NOMO-1 (cell line): ENCODE results near the gene DZANK1.
"Not testable (repeated sequence)": the region's sequence is repeated elsewhere in the genome, so short reads cannot be mapped to it uniquely, and the experiment has no call there.

Source experiments
- DNase-seq, 2 experiments: peaks; one replicate each; lab custom pipeline; 2025; ENCODE audit not compliant: unreplicated experiment in 2 of 2; lab: John Stamatoyannopoulos, UW

DZANK1 gene

GRCh38 chr20:18466894-18467730, at the start of gene DZANK1, which contains the start of gene POLR3F:
Gene DZANK1 (minus strand): TSS chr20:18467030. CDS start chr20:18465358, 1,672 bp downstream.
Gene POLR3F (plus strand): TSS chr20:18467390. CDS start chr20:18467507, 117 bp downstream.
- DNase-seq, result peak; percentile 91 to 93

GRCh38 chr20:18515973-18516372, 49.1 kb upstream of the DZANK1 start:
- no peak for DNase-seq

- no peak for DNase-seq
Measured at GRCh38 chr20:18514127-18514526, 47.3 kb upstream of the DZANK1 start.

- DNase-seq, result peak; percentile 11 to 82
Measured at GRCh38 chr20:18513208-18513607, 46.4 kb upstream of the DZANK1 start.

- peak; percentile 64 to 88 for DNase-seq
Measured at GRCh38 chr20:18511571-18511970, 44.7 kb upstream of the DZANK1 start.

GRCh38 chr20:18507218-18508191, 40.7 kb upstream of the DZANK1 start, which contains the start of gene SEC23B:
Gene SEC23B (plus strand): TSS chr20:18507940. CDS start chr20:18510836, 2,896 bp downstream.
- peak; percentile 94 to 95 for DNase-seq

GRCh38 chr20:18506744-18507143, 39.9 kb upstream of the DZANK1 start:
- DNase-seq, result no peak

- no peak for DNase-seq
Measured at GRCh38 chr20:18504479-18505060, 37.7 kb upstream of the DZANK1 start.

GRCh38 chr20:18501672-18502071, 34.8 kb upstream of the DZANK1 start:
- not testable (repeated sequence) for DNase-seq

GRCh38 chr20:18497603-18498002, 30.8 kb upstream of the DZANK1 start:
- DNase-seq, result no peak

DNA sequence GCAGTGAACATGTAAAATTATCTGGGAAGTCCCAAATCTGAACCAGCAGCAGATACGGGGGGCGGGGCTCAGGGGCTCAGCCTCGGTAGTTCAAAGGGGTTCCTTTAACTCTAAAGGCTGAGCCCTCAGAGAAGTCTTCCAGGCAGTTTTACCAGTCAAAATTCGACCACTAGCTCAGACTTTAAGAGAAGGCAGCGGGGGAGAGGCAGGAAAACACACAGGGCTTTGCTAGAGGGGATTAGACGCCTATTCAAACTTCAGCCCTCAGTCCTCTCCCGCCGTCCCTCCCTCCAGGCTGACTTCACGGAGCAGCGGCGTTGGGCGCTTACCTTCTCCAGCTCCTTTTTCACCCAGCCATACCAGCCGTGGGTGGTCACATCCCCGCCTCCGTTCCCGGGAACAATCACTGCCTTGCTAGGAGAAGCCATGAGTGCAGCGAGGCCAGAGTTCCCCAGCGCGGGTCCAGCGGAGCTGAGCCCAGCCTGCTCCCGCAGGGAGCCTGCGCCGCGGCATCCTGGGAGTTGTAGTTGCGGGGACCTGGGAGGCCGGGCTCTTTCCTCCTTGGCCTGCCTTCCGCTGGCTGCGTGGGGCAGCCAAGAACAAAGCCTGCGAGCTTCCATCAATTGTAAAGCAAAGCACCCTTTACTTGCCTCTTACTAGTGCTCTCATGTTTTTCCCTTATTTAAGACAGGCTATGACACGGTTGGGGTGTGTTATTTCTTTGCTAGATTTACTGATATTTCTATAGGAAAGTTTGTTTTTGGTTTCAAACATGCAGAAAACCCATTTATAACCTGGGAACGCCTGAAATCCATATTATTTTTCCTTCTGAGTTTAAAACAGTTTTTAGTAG, 30.1 kb upstream of the DZANK1 start, which contains the start of gene RBBP9:
Gene RBBP9, minus strand, starts transcription at position 486 of the 853 bp plus-strand sequence. Its CDS starts 58 bp downstream, at position 428.
- peak; percentile 70 to 85 for DNase-seq

DNA sequence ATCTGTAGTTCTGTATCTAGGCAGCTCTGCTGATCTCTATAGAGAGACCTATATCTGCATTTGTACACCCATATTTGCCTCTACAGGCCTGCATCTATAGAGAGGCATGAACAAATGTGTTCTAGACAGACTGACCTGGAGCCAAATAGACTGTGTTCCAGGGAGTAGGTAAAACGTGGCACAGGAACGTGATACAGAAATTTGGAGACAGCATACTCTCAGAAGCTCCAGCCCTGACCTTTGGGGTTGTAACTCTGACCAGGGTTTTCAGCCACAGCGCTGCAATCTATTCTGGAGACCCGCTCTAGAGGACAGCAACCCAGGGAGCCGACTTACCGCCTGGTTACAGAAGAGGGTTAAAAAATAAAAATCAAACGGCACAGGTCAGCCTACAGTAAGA, 29.2 kb upstream of the DZANK1 start:
- no peak for DNase-seq

- DNase-seq, result no peak
Measured at GRCh38 chr20:18488301-18488700, 21.5 kb upstream of the DZANK1 start.

GRCh38 chr20:18481596-18481995, 14.8 kb upstream of the DZANK1 start:
- no peak for DNase-seq

DNA sequence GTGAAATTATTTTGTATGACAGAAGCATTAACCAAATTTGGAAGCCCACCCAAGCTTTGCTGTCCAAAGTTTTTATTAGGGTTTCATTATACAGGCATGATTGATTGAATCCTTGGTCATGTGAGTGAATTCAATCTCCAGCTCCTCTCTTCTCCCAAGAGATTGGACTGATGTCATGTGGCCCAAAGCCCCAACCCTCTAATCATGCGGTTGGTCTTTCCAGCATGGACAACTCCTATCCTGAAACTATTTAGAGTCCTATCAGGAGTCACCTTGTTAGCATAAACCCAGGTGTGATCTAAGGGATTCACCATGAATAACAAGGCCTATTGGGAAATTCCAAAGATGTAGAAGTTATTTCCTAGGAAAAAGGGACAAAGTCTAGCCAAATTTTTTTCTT, 11.0 kb upstream of the DZANK1 start:
- DNase-seq, result no peak

GRCh38 chr20:18477218-18477617, 10.4 kb upstream of the DZANK1 start:
- DNase-seq, result no peak

- DNase-seq, result no peak
Measured at GRCh38 chr20:18466574-18466893, 296 bp downstream of the DZANK1 start.

- DNase-seq, result no peak
Measured at GRCh38 chr20:18465536-18466200, 1.2 kb downstream of the DZANK1 start.

DNA sequence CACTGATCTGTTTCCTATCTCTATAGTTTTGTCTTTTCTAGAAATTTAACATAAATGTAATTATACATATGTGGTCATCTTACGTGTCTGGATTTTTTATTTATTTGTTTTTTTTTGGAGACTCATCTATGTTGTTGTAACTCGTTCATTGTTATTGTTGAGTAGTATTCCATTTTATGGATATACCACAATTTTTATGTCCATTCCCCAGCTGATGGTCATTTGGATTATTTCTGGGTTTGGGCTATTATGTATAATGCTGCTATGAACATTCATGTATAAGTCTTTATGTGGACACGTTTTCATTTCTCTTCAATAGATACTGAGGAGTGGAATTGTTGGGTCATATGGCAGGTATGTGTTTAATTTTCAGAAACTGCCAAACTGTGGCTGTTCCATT, 10.2 kb downstream of the DZANK1 start:
- DNase-seq, result no peak
